CD4-positive, alpha-beta T cell (primary cell): Measurements from ENCODE around the gene NCK2. TPM values are rescaled to one million over a fixed set of nuclear protein-coding genes. Genes with fewer than 3 reads are reported as not detected.

Experiments
- ATAC-seq: fragments of 200-7000 bp; cut with Tn5 transposase; one replicate; pipeline ENCODE4 v1.10.0; 2022; ENCODE audit warnings: mild to moderate bottlenecking; ENCODE audit not compliant: poor library complexity
- CTCF ChIA-PET: fragments of 350-600 bp; sonication (Branson Sonifier 250); formaldehyde crosslinking; loops from one replicate; lab custom pipeline; 2021; ENCODE audit warnings: antibody characterized with exemption, inconsistent platforms; lab: Charles Lee
- POLR2A ChIA-PET: fragments of 350-600 bp; sonication (Branson Sonifier 250); formaldehyde crosslinking; loops from one replicate; lab custom pipeline; 2021; ENCODE audit warnings: antibody characterized with exemption, inconsistent platforms; lab: Charles Lee
- DNase-seq, 14 experiments: peaks; one replicate each; pipeline ENCODE4 v3.0.0-alpha.2; 2013 to 2020; ENCODE audit warnings: mixed read lengths in 2 of 14
- H3K27ac ChIP-seq, 2 donors: one replicate each; pipeline versions ENCODE4 v1.5.1 to v1.7.0; 2013; ENCODE audit warnings: low read length in 2 of 2, low read depth in 1 of 2, mild to moderate bottlenecking in 1 of 2
- H3K27me3 ChIP-seq, 2 experiments: 1 replicate in 1 of 2; 2 replicates in 1 of 2; pipeline versions ENCODE4 v1.6.1 to v1.7.0; 2013; ENCODE audit warnings: low read length in 2 of 2, control low read depth in 1 of 2, mild to moderate bottlenecking in 1 of 2, moderate library complexity in 1 of 2; ENCODE audit not compliant: insufficient read depth in 2 of 2, control insufficient read depth in 1 of 2
- H3K36me3 ChIP-seq: one replicate; pipeline ENCODE4 v1.6.1; 2013; ENCODE audit warnings: low read length, control low read depth; ENCODE audit not compliant: insufficient read depth
- H3K4me1 ChIP-seq: one replicate; pipeline ENCODE4 v1.6.1; 2013; ENCODE audit warnings: low read length, control low read depth; ENCODE audit not compliant: insufficient read depth
- H3K4me3 ChIP-seq: one replicate; pipeline ENCODE4 v1.5.1; 2013; ENCODE audit warnings: mild to moderate bottlenecking, low read length, moderate library complexity
- H3K9me3 ChIP-seq, 2 experiments: 1 replicate in 1 of 2; 2 replicates in 1 of 2; pipeline versions ENCODE4 v1.6.1 to v1.7.0; 2013; ENCODE audit warnings: low read length in 2 of 2, mild to moderate bottlenecking in 2 of 2, control low read depth in 1 of 2, moderate library complexity in 1 of 2; ENCODE audit not compliant: control insufficient read depth in 1 of 2, insufficient read depth in 1 of 2
- H3K27ac Mint-ChIP-seq: one replicate; pipeline ENCODE4 v1.8.0; 2020; ENCODE audit warnings: mixed read lengths
- H3K27me3 Mint-ChIP-seq: one replicate; pipeline ENCODE4 v1.8.0; 2021; ENCODE audit warnings: mixed read lengths
- H3K36me3 Mint-ChIP-seq: one replicate; pipeline ENCODE4 v1.8.0; 2021; ENCODE audit warnings: low read depth, mixed read lengths
- H3K4me1 Mint-ChIP-seq: one replicate; pipeline ENCODE4 v1.8.0; 2021; ENCODE audit warnings: low read depth, mixed read lengths
- H3K4me3 Mint-ChIP-seq: one replicate; pipeline ENCODE4 v1.8.0; 2020; ENCODE audit warnings: mild to moderate bottlenecking, mixed read lengths
- H3K9me3 Mint-ChIP-seq: one replicate; pipeline ENCODE4 v1.8.0; 2020; ENCODE audit warnings: mixed read lengths
- CTCF ChIP-seq: fragments of 200-600 bp; IDR thresholded peaks from one replicate; pipeline ENCODE4 v1.8.0; 2022; ENCODE audit warnings: antibody characterized with exemption, mild to moderate bottlenecking
- intact Hi-C, 2 experiments: fragments of 100-400 bp; cut with DNase I in 1 of 2; cut with micrococcal nuclease in 1 of 2; formaldehyde crosslinking; loops; one replicate each; pipeline versions ENCODE4 v1.15.1 to v1.9.0; 2023 to 2025; cut with DNase I, micrococcal nuclease
- total RNA-seq, 174 experiments: library from RNA in 2 of 174; stranded (reverse) in 2 of 174; gene quantifications; one replicate each; pipeline ENCODE4 v1.2.3 and lab custom pipeline; 2021 to 2026

NCK2 gene
- total RNA-seq, 2 experiments from 2014 or later, result 92.1 to 92.3 TPM

GRCh38 chr2:105917226-105917625 is 172.5 kb downstream of the NCK2 start:
- Histone ChIP-seq H3K27me3 (no peaks in the 10 kb centered on the region), H3K36me3 (no peaks in the 10 kb centered on the region), H3K27ac (no peak overlapping the region), H3K4me3 (no peak overlapping the region), H3K9me3 (peaks cover 0 to 9% of the 10 kb centered on the region in 2 experiments), H3K4me1 (peaks cover 28% of the 10 kb centered on the region)
- Mint-ChIP-seq H3K36me3 (peaks cover 17% of the 10 kb centered on the region), H3K4me1 (peaks cover 46% of the 10 kb centered on the region), H3K27ac (no peak overlapping the region), H3K27me3 (no peaks in the 10 kb centered on the region), H3K9me3 (peaks cover 10% of the 10 kb centered on the region), H3K4me3 (no peak overlapping the region)
- no peak for ATAC-seq
- no peak for TF ChIP-seq CTCF
- ChIA-PET POLR2A (interaction anchor here (2.4 kb wide), 1 partner anchor 11 kb away, joined by 8 read pairs; no protein-coding TSS in a partner anchor), CTCF (no interaction called here)
- intact Hi-C loops, result loop anchor here in 1 of 2 experiments (5.0 kb wide), 1 partner anchor 180 kb away; no protein-coding TSS in a partner anchor
- no peak for DNase-seq

- no peak for ATAC-seq
- CTCF ChIA-PET, result no interaction called here
- intact Hi-C loops, result loop anchor here in 1 of 2 experiments (5.0 kb wide), 1 partner anchor 180 kb away; no protein-coding TSS in a partner anchor
Observed at GRCh38 chr2:105917688-105918087, 173.0 kb downstream of the NCK2 start.

GRCh38 chr2:105919191-105919811 is 174.6 kb downstream of the NCK2 start:
- Histone ChIP-seq H3K4me3 (no peak overlapping the region), H3K9me3 (peaks cover 0 to 9% of the 10 kb centered on the region in 2 experiments), H3K4me1 (peaks cover 27% of the 10 kb centered on the region), H3K27me3 (no peaks in the 10 kb centered on the region), H3K36me3 (no peaks in the 10 kb centered on the region), H3K27ac (no peak overlapping the region)
- DNase-seq (no peak), ATAC-seq (no peak)
- Mint-ChIP-seq H3K27ac (no peak overlapping the region), H3K4me1 (peaks cover 53% of the 10 kb centered on the region), H3K27me3 (no peaks in the 10 kb centered on the region), H3K4me3 (no peak overlapping the region), H3K9me3 (peaks cover 8% of the 10 kb centered on the region), H3K36me3 (peaks cover 17% of the 10 kb centered on the region)
- intact Hi-C loops, result loop anchor here in 1 of 2 experiments (5.0 kb wide), 1 partner anchor 178 kb away; no protein-coding TSS in a partner anchor
- CTCF ChIA-PET, result interaction anchor here (1.1 kb wide), 1 partner anchor 136 kb away, joined by 3 read pairs; no protein-coding TSS in a partner anchor
- no peak for TF ChIP-seq CTCF
- POLR2A ChIA-PET, result interaction anchor here (0.7 to 1.3 kb wide), 2 partner anchors 10 to 166 kb away, joined by 3 read pairs; no protein-coding TSS in a partner anchor

More at GRCh38 chr2:105917688-105918087, 173.0 kb downstream of the NCK2 start:
- peaks cover 25% of the 10 kb centered on the region for H3K4me1 ChIP-seq
- H3K4me3 ChIP-seq, result no peak overlapping the region
- H3K27ac ChIP-seq, result no peak overlapping the region
- H3K27me3 Mint-ChIP-seq, result no peaks in the 10 kb centered on the region
- no peak overlapping the region for H3K4me3 Mint-ChIP-seq
- H3K27ac Mint-ChIP-seq, result no peak overlapping the region
- peaks cover 48% of the 10 kb centered on the region for H3K4me1 Mint-ChIP-seq
- TF ChIP-seq CTCF, result no peak
- H3K27me3 ChIP-seq, result no peaks in the 10 kb centered on the region
- POLR2A ChIA-PET, result interaction anchor here (2.4 kb wide), 1 partner anchor 11 kb away, joined by 8 read pairs; no protein-coding TSS in a partner anchor
- no peaks in the 10 kb centered on the region for H3K36me3 ChIP-seq
- peaks cover 17% of the 10 kb centered on the region for H3K36me3 Mint-ChIP-seq
- no peak for DNase-seq
- H3K9me3 ChIP-seq, result peaks cover 0 to 9% of the 10 kb centered on the region in 2 experiments
- H3K9me3 Mint-ChIP-seq, result peaks cover 10% of the 10 kb centered on the region
